Loucy (cell line): ENCODE data around the gene DLD.

Experiments
- EZH2phosphoT487 ChIP-seq: fragments of 200-600 bp; IDR thresholded peaks from 2 replicates; pipeline ENCODE4 v1.6.1; 2018; ENCODE audit warnings: antibody characterized with exemption, mild to moderate bottlenecking, moderate library complexity, borderline replicate concordance
- TF ChIP-seq, protein P1 (sequence below): fragments of 200-600 bp; sonication (generic); conservative IDR thresholded peaks from 2 replicates; pipeline ENCODE4 v1.5.1; 2014; ENCODE audit warnings: mild to moderate bottlenecking, antibody characterized with exemption, low read length

DNA sequence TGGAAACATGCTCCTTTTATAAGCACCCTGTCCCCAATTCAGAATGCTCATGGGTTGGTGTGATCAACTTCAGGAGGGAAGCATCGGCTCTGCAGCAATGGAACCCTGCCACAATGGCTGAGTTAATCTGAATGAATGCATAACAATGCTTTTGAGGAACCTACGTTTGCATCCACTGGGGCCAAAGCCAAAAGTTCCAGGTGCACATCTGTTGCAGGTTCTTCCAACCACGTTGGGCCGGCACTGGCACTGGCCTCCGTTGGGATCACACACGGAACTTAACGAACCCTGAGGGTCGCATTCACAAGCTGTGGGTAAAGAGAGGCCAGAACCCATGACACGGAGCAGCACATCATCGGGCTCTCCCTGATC is 68.5 kb downstream of the DLD start:
- TF ChIP-seq, protein P1, sequence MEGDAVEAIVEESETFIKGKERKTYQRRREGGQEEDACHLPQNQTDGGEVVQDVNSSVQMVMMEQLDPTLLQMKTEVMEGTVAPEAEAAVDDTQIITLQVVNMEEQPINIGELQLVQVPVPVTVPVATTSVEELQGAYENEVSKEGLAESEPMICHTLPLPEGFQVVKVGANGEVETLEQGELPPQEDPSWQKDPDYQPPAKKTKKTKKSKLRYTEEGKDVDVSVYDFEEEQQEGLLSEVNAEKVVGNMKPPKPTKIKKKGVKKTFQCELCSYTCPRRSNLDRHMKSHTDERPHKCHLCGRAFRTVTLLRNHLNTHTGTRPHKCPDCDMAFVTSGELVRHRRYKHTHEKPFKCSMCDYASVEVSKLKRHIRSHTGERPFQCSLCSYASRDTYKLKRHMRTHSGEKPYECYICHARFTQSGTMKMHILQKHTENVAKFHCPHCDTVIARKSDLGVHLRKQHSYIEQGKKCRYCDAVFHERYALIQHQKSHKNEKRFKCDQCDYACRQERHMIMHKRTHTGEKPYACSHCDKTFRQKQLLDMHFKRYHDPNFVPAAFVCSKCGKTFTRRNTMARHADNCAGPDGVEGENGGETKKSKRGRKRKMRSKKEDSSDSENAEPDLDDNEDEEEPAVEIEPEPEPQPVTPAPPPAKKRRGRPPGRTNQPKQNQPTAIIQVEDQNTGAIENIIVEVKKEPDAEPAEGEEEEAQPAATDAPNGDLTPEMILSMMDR, result no peak
- no peak for TF ChIP-seq EZH2phosphoT487
